Neural progenitor cell (in vitro differentiated cells): ENCODE measurements around the gene SSH3. TPM values are rescaled to one million over a fixed set of nuclear protein-coding genes. Genes with fewer than 3 reads are reported as not detected.

Experiments used
- DNase-seq: peaks from one replicate; pipeline ENCODE4 v3.0.0-alpha.2; 2016; ENCODE audit warnings: low spot score
- H2AFZ ChIP-seq: fragments of 200-600 bp; sonication (generic); replicated peaks from 2 replicates; pipeline ENCODE4 v1.6.1; 2016; ENCODE audit warnings: antibody characterized with exemption
- H3F3A ChIP-seq: fragments of 200-600 bp; sonication (generic); 2 replicates; pipeline ENCODE4 v1.6.1; 2016; ENCODE audit warnings: antibody characterized with exemption, low read depth
- H3K27ac ChIP-seq: fragments of 200-600 bp; sonication (generic); 2 replicates; pipeline ENCODE4 v1.5.1; 2016; ENCODE audit warnings: mild to moderate bottlenecking
- H3K27me3 ChIP-seq: fragments of 200-600 bp; sonication (generic); 2 replicates; pipeline ENCODE4 v1.6.1; 2016; ENCODE audit warnings: mild to moderate bottlenecking, moderate library complexity
- H3K36me3 ChIP-seq: fragments of 200-600 bp; sonication (generic); 2 replicates; pipeline ENCODE4 v1.5.1; 2016
- H3K4me1 ChIP-seq: fragments of 200-600 bp; sonication (generic); 2 replicates; pipeline ENCODE4 v1.6.1; 2016; ENCODE audit warnings: mixed run types
- H3K4me2 ChIP-seq: fragments of 200-600 bp; sonication (generic); 2 replicates; pipeline ENCODE4 v1.6.1; 2016
- H3K4me3 ChIP-seq: fragments of 200-600 bp; sonication (generic); 2 replicates; pipeline ENCODE4 v1.5.1; 2016
- H3K79me2 ChIP-seq: fragments of 200-600 bp; sonication (generic); 2 replicates; pipeline ENCODE4 v1.6.1; 2016; ENCODE audit warnings: low read depth
- H3K9ac ChIP-seq: fragments of 200-600 bp; sonication (generic); 2 replicates; pipeline ENCODE4 v1.6.1; 2016
- H3K9me3 ChIP-seq: fragments of 200-600 bp; sonication (generic); 2 replicates; pipeline ENCODE4 v1.5.1; 2016; ENCODE audit warnings: low read depth
- H4K20me1 ChIP-seq: fragments of 200-600 bp; sonication (generic); 2 replicates; pipeline ENCODE4 v1.6.1; 2016; ENCODE audit warnings: low read depth
- H3K27ac Mint-ChIP-seq: 3 replicates; pipeline ENCODE4 v1.8.0; 2021; ENCODE audit warnings: mixed read lengths
- H3K27me3 Mint-ChIP-seq: 2 replicates; pipeline ENCODE4 v1.8.0; 2022; ENCODE audit warnings: low read depth, mild to moderate bottlenecking, inconsistent platforms, moderate library complexity, mixed read lengths; ENCODE audit not compliant: insufficient read depth
- H3K36me3 Mint-ChIP-seq: 3 replicates; pipeline ENCODE4 v1.8.0; 2021; ENCODE audit warnings: mixed read lengths
- H3K4me1 Mint-ChIP-seq: 3 replicates; pipeline ENCODE4 v1.8.0; 2021; ENCODE audit warnings: mixed read lengths
- H3K4me3 Mint-ChIP-seq: 3 replicates; pipeline ENCODE4 v1.8.0; 2021; ENCODE audit warnings: mild to moderate bottlenecking, moderate library complexity, mixed read lengths
- H3K9me3 Mint-ChIP-seq: 3 replicates; pipeline ENCODE4 v1.8.0; 2020; ENCODE audit warnings: mixed read lengths
- EZH2 ChIP-seq: fragments of 200-600 bp; sonication (generic); IDR thresholded peaks from 2 replicates; pipeline ENCODE4 v1.6.1; 2017; ENCODE audit warnings: antibody characterized with exemption, mild to moderate bottlenecking, moderate library complexity
- EZH2phosphoT487 ChIP-seq: fragments of 200-600 bp; sonication (generic); IDR thresholded peaks from 2 replicates; pipeline ENCODE4 v1.6.1; 2017; ENCODE audit warnings: antibody characterized with exemption
- total RNA-seq: library from RNA; depleted of rRNA; stranded (reverse); fragments of >200 nt; gene quantifications from 2 replicates; pipeline ENCODE4 v1.2.3, GENCODE V29; 2015; ENCODE audit warnings: low replicate concordance
- TF ChIP-seq, protein P1 (sequence below): fragments of 200-600 bp; sonication (generic); IDR thresholded peaks from 2 replicates; pipeline ENCODE4 v1.5.1; 2017; ENCODE audit warnings: antibody characterized with exemption, mild to moderate bottlenecking

SSH3 gene
- total RNA-seq, 1 donor from 2014 or later: 1.4 TPM

DNA sequence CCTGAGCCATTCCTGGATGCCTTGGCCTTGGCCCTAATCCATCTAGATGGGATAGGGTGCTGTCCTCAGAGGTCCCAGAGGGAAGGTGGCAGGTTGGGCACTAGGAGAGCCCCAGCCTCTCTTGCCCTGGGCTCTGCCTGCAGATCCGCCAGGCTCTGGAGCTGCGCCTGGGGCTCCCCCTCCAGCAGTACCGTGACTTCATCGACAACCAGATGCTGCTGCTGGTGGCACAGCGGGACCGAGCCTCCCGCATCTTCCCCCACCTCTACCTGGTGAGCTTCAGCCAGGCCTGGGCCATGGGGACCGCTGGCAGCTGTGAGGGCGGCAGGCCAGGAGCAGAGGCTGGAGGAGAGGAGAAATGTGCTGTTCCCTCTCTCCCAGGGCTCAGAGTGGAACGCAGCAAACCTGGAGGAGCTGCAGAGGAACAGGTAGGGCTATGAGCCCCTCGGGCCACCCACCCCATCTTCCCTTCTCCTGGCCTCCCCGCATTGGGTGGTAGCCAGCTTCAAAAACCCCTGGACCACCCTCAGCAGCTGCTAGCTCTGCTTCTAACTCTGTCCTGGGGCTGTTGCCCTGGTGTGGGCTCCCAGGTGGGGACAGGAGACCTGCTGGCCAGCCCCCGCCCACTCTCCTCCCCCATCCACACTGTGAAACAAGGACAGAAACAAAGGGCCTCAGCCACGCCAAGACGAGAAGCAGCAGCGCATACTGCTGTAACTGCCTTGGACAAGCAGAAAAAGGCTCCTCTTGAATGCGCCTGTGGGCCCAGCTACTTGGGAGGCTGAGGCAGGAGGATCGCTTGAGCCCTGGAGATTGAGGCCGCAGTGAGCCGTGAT is 4.9 kb downstream of the SSH3 start:
- Histone ChIP-seq H4K20me1 (no peaks in the 10 kb centered on the region), H3K27ac (no peak overlapping the region), H3F3A (peaks cover 8% of the 10 kb centered on the region), H2AFZ (no peak overlapping the region), H3K27me3 (peaks cover 16% of the 10 kb centered on the region), H3K79me2 (no peaks in the 10 kb centered on the region), H3K4me2 (no peak overlapping the region), H3K9ac (no peak overlapping the region), H3K9me3 (no peaks in the 10 kb centered on the region), H3K36me3 (no peaks in the 10 kb centered on the region), H3K4me1 (no peaks in the 10 kb centered on the region), H3K4me3 (no peak overlapping the region)
- no peaks in the 10 kb centered on the region for H3K36me3 Mint-ChIP-seq
- DNase-seq: no peak
- H3K27me3 Mint-ChIP-seq: peaks cover 10% of the 10 kb centered on the region
- peaks cover 4% of the 10 kb centered on the region for H3K4me1 Mint-ChIP-seq
- no peaks in the 10 kb centered on the region for H3K9me3 Mint-ChIP-seq
- TF ChIP-seq, protein P1, sequence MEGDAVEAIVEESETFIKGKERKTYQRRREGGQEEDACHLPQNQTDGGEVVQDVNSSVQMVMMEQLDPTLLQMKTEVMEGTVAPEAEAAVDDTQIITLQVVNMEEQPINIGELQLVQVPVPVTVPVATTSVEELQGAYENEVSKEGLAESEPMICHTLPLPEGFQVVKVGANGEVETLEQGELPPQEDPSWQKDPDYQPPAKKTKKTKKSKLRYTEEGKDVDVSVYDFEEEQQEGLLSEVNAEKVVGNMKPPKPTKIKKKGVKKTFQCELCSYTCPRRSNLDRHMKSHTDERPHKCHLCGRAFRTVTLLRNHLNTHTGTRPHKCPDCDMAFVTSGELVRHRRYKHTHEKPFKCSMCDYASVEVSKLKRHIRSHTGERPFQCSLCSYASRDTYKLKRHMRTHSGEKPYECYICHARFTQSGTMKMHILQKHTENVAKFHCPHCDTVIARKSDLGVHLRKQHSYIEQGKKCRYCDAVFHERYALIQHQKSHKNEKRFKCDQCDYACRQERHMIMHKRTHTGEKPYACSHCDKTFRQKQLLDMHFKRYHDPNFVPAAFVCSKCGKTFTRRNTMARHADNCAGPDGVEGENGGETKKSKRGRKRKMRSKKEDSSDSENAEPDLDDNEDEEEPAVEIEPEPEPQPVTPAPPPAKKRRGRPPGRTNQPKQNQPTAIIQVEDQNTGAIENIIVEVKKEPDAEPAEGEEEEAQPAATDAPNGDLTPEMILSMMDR: no peak
- TF ChIP-seq EZH2phosphoT487 (no peak), EZH2 (no peak)
- no peak overlapping the region for H3K4me3 Mint-ChIP-seq
- H3K27ac Mint-ChIP-seq: no peak overlapping the region

DNA sequence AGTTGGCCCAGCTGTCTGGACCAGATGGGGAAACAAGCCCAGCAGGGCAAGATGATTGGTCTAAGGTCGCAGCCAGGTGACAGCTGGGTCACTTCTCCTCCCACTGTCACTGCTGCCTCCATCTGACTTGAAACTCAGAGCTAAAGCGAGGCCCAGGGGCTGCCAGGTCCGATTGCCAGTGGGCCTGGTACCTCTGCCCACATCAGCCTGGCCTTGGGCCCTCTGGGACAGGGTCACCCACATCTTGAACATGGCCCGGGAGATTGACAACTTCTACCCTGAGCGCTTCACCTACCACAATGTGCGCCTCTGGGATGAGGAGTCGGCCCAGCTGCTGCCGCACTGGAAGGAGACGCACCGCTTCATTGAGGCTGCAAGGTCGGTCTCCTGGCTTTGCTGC is 5.8 kb downstream of the SSH3 start:
- no peak overlapping the region for H3K27ac ChIP-seq
- Mint-ChIP-seq H3K27me3 (peaks cover 12% of the 10 kb centered on the region), H3K9me3 (no peaks in the 10 kb centered on the region), H3K4me1 (peaks cover 4% of the 10 kb centered on the region), H3K4me3 (no peak overlapping the region), H3K27ac (no peak overlapping the region), H3K36me3 (no peaks in the 10 kb centered on the region)
- DNase-seq: no peak
- peaks cover 6% of the 10 kb centered on the region for H3F3A ChIP-seq
- no peaks in the 10 kb centered on the region for H3K79me2 ChIP-seq
- H3K4me3 ChIP-seq: no peak overlapping the region
- no peak overlapping the region for H3K4me2 ChIP-seq
- peaks cover 8% of the 10 kb centered on the region for H3K27me3 ChIP-seq
- no peak overlapping the region for H3K9ac ChIP-seq
- H2AFZ ChIP-seq: no peak overlapping the region
- no peaks in the 10 kb centered on the region for H3K36me3 ChIP-seq
- no peaks in the 10 kb centered on the region for H3K4me1 ChIP-seq
- TF ChIP-seq, protein P1: no peak
- no peak for TF ChIP-seq EZH2phosphoT487
- TF ChIP-seq EZH2: no peak
- H3K9me3 ChIP-seq: no peaks in the 10 kb centered on the region
- no peaks in the 10 kb centered on the region for H4K20me1 ChIP-seq

DNA sequence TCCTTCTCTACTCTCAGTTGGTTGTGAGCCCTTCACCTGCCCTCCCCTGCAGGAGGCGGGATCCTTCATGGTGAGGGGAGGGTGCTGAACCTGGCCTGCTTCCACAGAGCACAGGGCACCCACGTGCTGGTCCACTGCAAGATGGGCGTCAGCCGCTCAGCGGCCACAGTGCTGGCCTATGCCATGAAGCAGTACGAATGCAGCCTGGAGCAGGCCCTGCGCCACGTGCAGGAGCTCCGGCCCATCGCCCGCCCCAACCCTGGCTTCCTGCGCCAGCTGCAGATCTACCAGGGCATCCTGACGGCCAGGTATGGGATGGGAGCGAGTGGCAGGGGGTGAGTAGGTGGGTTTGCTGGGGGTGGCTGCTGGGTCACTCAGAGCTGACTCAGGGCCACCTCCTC is 6.3 kb downstream of the SSH3 start:
- peaks cover 10% of the 10 kb centered on the region for H3K27me3 Mint-ChIP-seq
- H3K27me3 ChIP-seq: peaks cover 3% of the 10 kb centered on the region
- H3K27ac Mint-ChIP-seq: no peak overlapping the region
- no peak overlapping the region for H3K27ac ChIP-seq
- no peak for DNase-seq
- no peak overlapping the region for H2AFZ ChIP-seq
- no peaks in the 10 kb centered on the region for H3K79me2 ChIP-seq
- H3K9me3 ChIP-seq: no peaks in the 10 kb centered on the region
- H3K4me2 ChIP-seq: no peak overlapping the region
- H3K4me1 ChIP-seq: no peaks in the 10 kb centered on the region
- peaks cover under 1% of the 10 kb centered on the region for H3F3A ChIP-seq
- no peaks in the 10 kb centered on the region for H3K36me3 ChIP-seq
- H3K4me3 ChIP-seq: no peak overlapping the region
- peaks cover 4% of the 10 kb centered on the region for H3K4me1 Mint-ChIP-seq
- TF ChIP-seq EZH2phosphoT487 (no peak), EZH2 (no peak)
- TF ChIP-seq, protein P1: no peak
- H3K4me3 Mint-ChIP-seq: no peak overlapping the region
- H3K9me3 Mint-ChIP-seq: no peaks in the 10 kb centered on the region
- H3K36me3 Mint-ChIP-seq: no peaks in the 10 kb centered on the region
- H4K20me1 ChIP-seq: no peaks in the 10 kb centered on the region
- H3K9ac ChIP-seq: no peak overlapping the region
